ENCODE data around the gene HPCAL1.

GRCh38 chr2:10430886-10431622 lies 128.3 kb downstream of the HPCAL1 start:
- no peak for TF ChIP-seq CTCF (conservative IDR thresholded peaks at IDR 0.05; ENCODE audit: low read depth, low read length)
- TF ChIP-seq MAZ (IDR thresholded peaks at IDR 0.05; ENCODE audit: borderline replicate concordance, low read depth, low read length): no peak
- TF ChIP-seq POLR2A (IDR thresholded peaks at IDR 0.05; ENCODE audit: low read depth, low read length): no peak
